MCF 10A (cell line): ENCODE results near the gene XAF1. TPM values are rescaled to one million over a fixed set of nuclear protein-coding genes. Genes with fewer than 3 reads are reported as not detected.

Source experiments
- BruUV-seq: library from RNA; stranded (reverse); fragments of 400-500 nt; replicated peaks from 2 replicates; lab custom pipeline; 2021; lab: Mats Ljungman, UMichigan
- CTCF ChIA-PET: fragments of 300-600 bp; sonication (Branson Sonifier 250); formaldehyde crosslinking; extraction: SDS; loops from one replicate; lab custom pipeline; 2021; ENCODE audit warnings: antibody characterized with exemption, inconsistent platforms; lab: Yijun Ruan, JAX
- POLR2A ChIA-PET: fragments of 300-600, 350-650 bp; sonication (Branson Sonifier 250); formaldehyde crosslinking; extraction: SDS; loops from one replicate; lab custom pipeline; 2020; ENCODE audit warnings: antibody characterized with exemption, inconsistent platforms; lab: Yijun Ruan, JAX
- DNase-seq: peaks from one replicate; pipeline ENCODE4 v3.0.0-alpha.2; 2018; ENCODE audit not compliant: unreplicated experiment
- H3K27ac Mint-ChIP-seq: one replicate; pipeline ENCODE4 v1.8.0; 2022; ENCODE audit warnings: mild to moderate bottlenecking, low read depth, mixed read lengths; ENCODE audit not compliant: unreplicated experiment
- H3K27me3 Mint-ChIP-seq: one replicate; pipeline ENCODE4 v1.8.0; 2022; ENCODE audit warnings: mixed read lengths; ENCODE audit not compliant: insufficient read depth, unreplicated experiment
- H3K36me3 Mint-ChIP-seq: one replicate; pipeline ENCODE4 v1.8.0; 2022; ENCODE audit warnings: mild to moderate bottlenecking, moderate library complexity, mixed read lengths; ENCODE audit not compliant: insufficient read depth, unreplicated experiment
- H3K4me1 Mint-ChIP-seq: one replicate; pipeline ENCODE4 v1.8.0; 2022; ENCODE audit warnings: mixed read lengths; ENCODE audit not compliant: insufficient read depth, unreplicated experiment
- H3K4me3 Mint-ChIP-seq: one replicate; pipeline ENCODE4 v1.8.0; 2022; ENCODE audit warnings: mild to moderate bottlenecking, moderate library complexity, mixed read lengths; ENCODE audit not compliant: unreplicated experiment
- H3K9me3 Mint-ChIP-seq: one replicate; pipeline ENCODE4 v1.8.0; 2022; ENCODE audit warnings: mixed read lengths; ENCODE audit not compliant: unreplicated experiment
- CTCF ChIP-seq: fragments of 200-600 bp; IDR thresholded peaks from one replicate; pipeline ENCODE4 v1.8.0; 2022; ENCODE audit warnings: antibody characterized with exemption, mild to moderate bottlenecking; ENCODE audit not compliant: unreplicated experiment
- intact Hi-C: fragments of 100-400 bp; cut with micrococcal nuclease; formaldehyde crosslinking; loops from 2 replicates; pipeline ENCODE4 v1.14.1; 2022
- total RNA-seq: library from RNA; stranded (reverse); gene quantifications from 2 replicates; pipeline ENCODE4 v1.2.3, GENCODE V29; 2022

XAF1 gene
- total RNA-seq, 1 experiment from 2014 or later: not detected

- H3K4me1 Mint-ChIP-seq: peaks cover 20% of the 10 kb centered on the region
- ChIA-PET CTCF (interaction anchor here (0.6 kb wide), 1 partner anchor 198 kb away, joined by 4 read pairs; no protein-coding TSS in a partner anchor), POLR2A (interaction anchor here (0.7 to 0.9 kb wide), 2 partner anchors 19 to 37 kb away, joined by 3 to 4 read pairs; no protein-coding TSS in a partner anchor)
- H3K4me3 Mint-ChIP-seq: no peak overlapping the region
- no peak overlapping the region for H3K27ac Mint-ChIP-seq
- TF ChIP-seq CTCF: no peak
- H3K9me3 Mint-ChIP-seq: peaks cover 7% of the 10 kb centered on the region
- intact Hi-C loops: no loop called here
- no peaks in the 10 kb centered on the region for H3K36me3 Mint-ChIP-seq
- DNase-seq: no peak
- H3K27me3 Mint-ChIP-seq: no peaks in the 10 kb centered on the region
- no TSS peak for BruUV-seq
These were observed 43.1 kb upstream of the XAF1 start for GRCh38 chr17:6712854-6713129.

- no peak for TF ChIP-seq CTCF
- H3K27ac Mint-ChIP-seq: no peak within 1 kb of the TSS
- H3K9me3 Mint-ChIP-seq: peaks cover 7% of the 10 kb centered on the region
- H3K27me3 Mint-ChIP-seq: no peaks in the 10 kb centered on the region
- intact Hi-C loops: no loop called here
- ChIA-PET CTCF (interaction anchor here (0.6 kb wide), 1 partner anchor 197 kb away, joined by 4 read pairs; no protein-coding TSS in a partner anchor), POLR2A (interaction anchor here (0.9 kb wide), 1 partner anchor 19 kb away, joined by 4 read pairs; no protein-coding TSS in a partner anchor)
- H3K4me1 Mint-ChIP-seq: peaks cover 20% of the 10 kb centered on the region
- H3K36me3 Mint-ChIP-seq: no peaks in the 10 kb centered on the region
- no peak for DNase-seq
- H3K4me3 Mint-ChIP-seq: no peak within 1 kb of the TSS
- BruUV-seq: no TSS peak
These were observed 42.5 kb upstream of the XAF1 start, which contains the start of gene SLC13A5 for GRCh38 chr17:6713130-6713917. TSS of gene SLC13A5 (minus strand) at chr17:6713369. CDS start at chr17:6713333, 36 bp downstream.

GRCh38 chr17:6713918-6714271, 42.0 kb upstream of the XAF1 start:
- H3K9me3 Mint-ChIP-seq: peaks cover 7% of the 10 kb centered on the region
- ChIA-PET POLR2A (no interaction called here), CTCF (interaction anchor here (0.7 kb wide), 1 partner anchor 48 kb away, joined by 3 read pairs; no protein-coding TSS in a partner anchor)
- H3K27me3 Mint-ChIP-seq: no peaks in the 10 kb centered on the region
- no TSS peak for BruUV-seq
- H3K4me3 Mint-ChIP-seq: no peak overlapping the region
- H3K4me1 Mint-ChIP-seq: peaks cover 20% of the 10 kb centered on the region
- no peak for TF ChIP-seq CTCF
- intact Hi-C loops: no loop called here
- no peaks in the 10 kb centered on the region for H3K36me3 Mint-ChIP-seq
- DNase-seq: no peak
- H3K27ac Mint-ChIP-seq: no peak overlapping the region

GRCh38 chr17:6714315-6714874, 41.5 kb upstream of the XAF1 start:
- POLR2A ChIA-PET: no interaction called here
- Mint-ChIP-seq H3K9me3 (peaks cover 7% of the 10 kb centered on the region), H3K27ac (no peak overlapping the region), H3K27me3 (no peaks in the 10 kb centered on the region), H3K4me1 (peaks cover 20% of the 10 kb centered on the region), H3K36me3 (no peaks in the 10 kb centered on the region), H3K4me3 (no peak overlapping the region)
- no peak for TF ChIP-seq CTCF
- intact Hi-C loops: no loop called here
- DNase-seq: no peak
- BruUV-seq: no TSS peak
- CTCF ChIA-PET: interaction anchor here (0.7 kb wide), 1 partner anchor 48 kb away, joined by 3 read pairs; no protein-coding TSS in a partner anchor
